Astrocyte (in vitro differentiated cells and primary cell): ENCODE results near the gene UGT1A5.

ENCODE experiments used
- CTCF ChIP-seq: IDR thresholded peaks from 2 replicates; pipeline ENCODE4 v1.5.1; 2011; ENCODE audit warnings: low read depth, mild to moderate bottlenecking, inconsistent platforms, low read length, moderate library complexity; ENCODE audit not compliant: insufficient read depth
- EZH2 ChIP-seq: IDR thresholded peaks from 2 replicates; pipeline ENCODE4 v1.6.1; 2012; ENCODE audit warnings: mild to moderate bottlenecking, low read length, inconsistent platforms; ENCODE audit not compliant: insufficient read depth

GRCh38 chr2:233707940-233708644, 4.6 kb upstream of the UGT1A5 start:
- no peak for TF ChIP-seq CTCF
- no peak for TF ChIP-seq EZH2
